Tibial nerve (tissue), 4 donors: Measurements from ENCODE around the gene TP53. TPM values are rescaled to one million over a fixed set of nuclear protein-coding genes. Genes with fewer than 3 reads are reported as not detected.

ENCODE experiments used
- DNase-seq, 2 donors: peaks; one replicate each; pipeline ENCODE4 v3.0.0-alpha.2; 2019; ENCODE audit warnings: low spot score in 2 of 2
- H3K27ac ChIP-seq, 4 donors: fragments of 200-600 bp; sonication (generic) in 3 of 4; one replicate each; pipeline ENCODE4 v1.5.1; 2017 to 2019; ENCODE audit warnings: mild to moderate bottlenecking in 1 of 4
- H3K27me3 ChIP-seq, 2 donors: fragments of 200-600 bp; sonication (generic) in 1 of 2; one replicate each; pipeline versions ENCODE4 v1.5.1 to v1.6.0; 2017 to 2019
- H3K36me3 ChIP-seq, 3 donors: fragments of 200-600 bp; sonication (generic); one replicate each; pipeline ENCODE4 v1.5.1; 2018 to 2019
- H3K4me1 ChIP-seq, 4 donors: fragments of 200-600 bp; sonication (generic) in 3 of 4; one replicate each; pipeline ENCODE4 v1.5.1; 2017 to 2019
- H3K4me3 ChIP-seq, 4 donors: fragments of 200-600 bp; sonication (generic) in 3 of 4; one replicate each; pipeline ENCODE4 v1.5.1; 2017 to 2019; ENCODE audit warnings: mild to moderate bottlenecking in 1 of 4, moderate library complexity in 1 of 4
- H3K9me3 ChIP-seq, 4 donors: fragments of 200-600 bp; sonication (generic) in 3 of 4; one replicate each; pipeline ENCODE4 v1.5.1; 2017 to 2019
- CTCF ChIP-seq, 5 experiments: fragments of 200-600 bp in 3 of 5; fragments of 450-650 bp in 2 of 5; sonication (generic) in 3 of 5; IDR thresholded peaks; one replicate each; pipeline ENCODE4 v1.5.1; 2016 to 2019; ENCODE audit warnings: antibody characterized with exemption in 5 of 5, mild to moderate bottlenecking in 3 of 5, moderate library complexity in 2 of 5
- EP300 ChIP-seq, 2 donors: sonication (generic); formaldehyde crosslinking; IDR thresholded peaks; one replicate each; pipeline ENCODE4 v1.6.1; 2017; ENCODE audit warnings: antibody characterized with exemption in 2 of 2, mild to moderate bottlenecking in 1 of 2
- POLR2A ChIP-seq, 2 donors: fragments of 450-650 bp; IDR thresholded peaks; one replicate each; pipeline ENCODE4 v1.6.1; 2017; ENCODE audit warnings: antibody characterized with exemption in 2 of 2, mild to moderate bottlenecking in 2 of 2, moderate library complexity in 2 of 2
- WGBS, 2 donors: methylation state at CpG; one replicate each; pipeline ENCODE4 v1.1.5; 2018; 5-methylcytosine and 5-hydroxymethylcytosine counted together
- total RNA-seq, 4 donors: library from RNA; depleted of rRNA; stranded (reverse); fragments of >200 nt; gene quantifications; one replicate each; pipeline ENCODE4 v1.1.0, GENCODE V29; 2016

The TP53 gene
- total RNA-seq, 4 donors from 2014 or later: 26.7 to 32.1 (median 30.0) TPM

GRCh38 chr17:7634384-7634783, 52.9 kb downstream of the TP53 start:
- TF ChIP-seq POLR2A (IDR thresholded peaks at IDR 0.05) (no peak), CTCF (IDR thresholded peaks at IDR 0.05) (peak; percentile 18 to 39 (median 36)), EP300 (IDR thresholded peaks at IDR 0.05) (no peak)
- Histone ChIP-seq H3K27me3 (no peaks in the 10 kb centered on the region), H3K36me3 (no peaks in the 10 kb centered on the region), H3K4me3 (no peak overlapping the region), H3K9me3 (no peaks in the 10 kb centered on the region), H3K4me1 (no peaks in the 10 kb centered on the region), H3K27ac (no peak overlapping the region)
- DNase-seq: peak in 1 of 2 donors; percentile 24
- 18 to 28% methylated on average over 5 of the region's 5 CpGs for WGBS, 2 donors

- Histone ChIP-seq H3K27ac (no peak overlapping the region), H3K4me3 (no peak overlapping the region), H3K36me3 (no peaks in the 10 kb centered on the region), H3K9me3 (no peaks in the 10 kb centered on the region), H3K4me1 (peaks cover 0 to 3% (median 0%) of the 10 kb centered on the region in 4 donors), H3K27me3 (no peaks in the 10 kb centered on the region)
- no peak for DNase-seq
- TF ChIP-seq CTCF (IDR thresholded peaks at IDR 0.05) (no peak), POLR2A (IDR thresholded peaks at IDR 0.05) (no peak), EP300 (IDR thresholded peaks at IDR 0.05) (no peak)
- 70 to 92% methylated on average over 2 of the region's 2 CpGs for WGBS, 2 donors
Observed at GRCh38 chr17:7633093-7633492, 54.2 kb downstream of the TP53 start.

GRCh38 chr17:7632492-7632894, 54.8 kb downstream of the TP53 start:
- DNase-seq: no peak
- H3K4me3 ChIP-seq: no peak overlapping the region
- H3K36me3 ChIP-seq: no peaks in the 10 kb centered on the region
- TF ChIP-seq POLR2A (IDR thresholded peaks at IDR 0.05) (no peak), CTCF (IDR thresholded peaks at IDR 0.05) (peak in 4 of 5 experiments; percentile 8 to 41 (median 31)), EP300 (IDR thresholded peaks at IDR 0.05) (no peak)
- H3K27me3 ChIP-seq: no peaks in the 10 kb centered on the region
- peaks cover 0 to 7% (median under 1%) of the 10 kb centered on the region in 4 donors for H3K4me1 ChIP-seq
- no peaks in the 10 kb centered on the region for H3K9me3 ChIP-seq
- 36 to 48% methylated on average over 6 of the region's 6 CpGs for WGBS, 2 donors
- no peak overlapping the region for H3K27ac ChIP-seq

- TF ChIP-seq EP300 (IDR thresholded peaks at IDR 0.05) (no peak), CTCF (IDR thresholded peaks at IDR 0.05) (no peak), POLR2A (IDR thresholded peaks at IDR 0.05) (no peak)
- no peak overlapping the region for H3K4me3 ChIP-seq
- H3K4me1 ChIP-seq: peaks cover 0 to 11% (median 4%) of the 10 kb centered on the region in 4 donors
- 80 to 84% methylated on average over 11 of the region's 11 CpGs for WGBS, 2 donors
- no peak for DNase-seq
- H3K9me3 ChIP-seq: no peaks in the 10 kb centered on the region
- H3K27ac ChIP-seq: no peak overlapping the region
- H3K36me3 ChIP-seq: no peaks in the 10 kb centered on the region
- no peaks in the 10 kb centered on the region for H3K27me3 ChIP-seq
Observed at GRCh38 chr17:7631398-7632380, 55.6 kb downstream of the TP53 start.

- H3K9me3 ChIP-seq: no peaks in the 10 kb centered on the region
- DNase-seq: no peak
- TF ChIP-seq CTCF (IDR thresholded peaks at IDR 0.05) (no peak), POLR2A (IDR thresholded peaks at IDR 0.05) (no peak), EP300 (IDR thresholded peaks at IDR 0.05) (no peak)
- no peak within 1 kb of the TSS for H3K27ac ChIP-seq
- WGBS, 2 donors: 46 to 57% methylated on average over 13 of the region's 13 CpGs
- peaks cover 0 to 14% (median 0%) of the 10 kb centered on the region in 3 donors for H3K36me3 ChIP-seq
- H3K4me3 ChIP-seq: no peak within 1 kb of the TSS
- no peaks in the 10 kb centered on the region for H3K27me3 ChIP-seq
- peaks cover 0 to 16% (median 6%) of the 10 kb centered on the region in 4 donors for H3K4me1 ChIP-seq
Observed at GRCh38 chr17:7629939-7630571, 57.2 kb downstream of the TP53 start, which contains the start of gene SHBG. SHBG (plus strand) TSS chr17:7630135; CDS start chr17:7630173, 38 bp downstream.
